HEK293 (cell line): ENCODE results near the gene EIF2B5.
A peak's percentile ranks its signal among the peaks of the same experiment; 100 is the strongest.

Experiments
- CTCF ChIA-PET: fragments of 350-600 bp; formaldehyde crosslinking; extraction: SDS; loops from one replicate; lab custom pipeline; 2021; ENCODE audit warnings: antibody characterized with exemption; lab: Yijun Ruan, JAX
- POLR2A ChIA-PET: fragments of 300-600 bp; formaldehyde crosslinking; extraction: SDS; loops from one replicate; lab custom pipeline; 2020; ENCODE audit warnings: antibody characterized with exemption, inconsistent platforms; lab: Yijun Ruan, JAX
- H3K27ac ChIP-seq: fragments of 200-500 bp; sonication (Bioruptor generic); 2 replicates; pipeline ENCODE4 v1.5.1; 2014; ENCODE audit warnings: low read depth, low read length, control low read depth, inconsistent platforms; ENCODE audit errors: extremely low read depth
- H3K36me3 ChIP-seq, 2 experiments: fragments of 200-500 bp in 1 of 2; sonication (Bioruptor generic) in 1 of 2; 1 replicate in 1 of 2; 2 replicates in 1 of 2; pipeline ENCODE4 v1.5.1; 2014 to 2017; ENCODE audit warnings: inconsistent platforms in 2 of 2, low read length in 2 of 2; ENCODE audit not compliant: control insufficient read depth in 2 of 2, insufficient read depth in 1 of 2
- H3K4me1 ChIP-seq: fragments of 200-500 bp; sonication (Bioruptor generic); 2 replicates; pipeline ENCODE4 v1.5.1; 2014; ENCODE audit warnings: mild to moderate bottlenecking, low read length, inconsistent platforms; ENCODE audit not compliant: control insufficient read depth, insufficient read depth
- H3K4me3 ChIP-seq: 2 replicates; pipeline ENCODE4 v1.5.1; 2011; ENCODE audit warnings: low read depth, mild to moderate bottlenecking, control low read depth, low read length, moderate library complexity
- H3K9me3 ChIP-seq: fragments of 200-500 bp; sonication (Bioruptor generic); 2 replicates; pipeline ENCODE4 v1.5.1; 2014; ENCODE audit warnings: low read depth, low read length, inconsistent platforms; ENCODE audit not compliant: control insufficient read depth, insufficient read depth
- BCL11B ChIP-seq: fragments of 450-650 bp; formaldehyde crosslinking; IDR thresholded peaks from 2 replicates; pipeline ENCODE4 v1.5.1; 2016; ENCODE audit warnings: low read depth, missing biosample characterization, missing genetic modification characterization
- BCL6B ChIP-seq: fragments of 450-650 bp; formaldehyde crosslinking; IDR thresholded peaks from 2 replicates; pipeline ENCODE4 v1.5.1; 2017; ENCODE audit warnings: missing biosample characterization, missing genetic modification characterization
- GLIS2 ChIP-seq: fragments of 450-650 bp; formaldehyde crosslinking; IDR thresholded peaks from 2 replicates; pipeline ENCODE4 v1.5.1; 2016; ENCODE audit warnings: missing biosample characterization, missing genetic modification characterization
- SETDB1 ChIP-seq: IDR thresholded peaks from one replicate; pipeline ENCODE4 v1.6.1; 2017; ENCODE audit warnings: mild to moderate bottlenecking, low read length, moderate library complexity, mixed read lengths; ENCODE audit not compliant: insufficient read length
- TCF7L2 ChIP-seq: IDR thresholded peaks from 2 replicates; pipeline ENCODE4 v1.6.1; 2011; ENCODE audit warnings: low read depth, mild to moderate bottlenecking, inconsistent platforms, low read length, moderate library complexity, borderline replicate concordance
- ZFP3 ChIP-seq: fragments of 450-650 bp; formaldehyde crosslinking; IDR thresholded peaks from 2 replicates; pipeline ENCODE4 v1.5.1; 2016; ENCODE audit warnings: low read depth, missing biosample characterization, missing genetic modification characterization
- ZNF148 ChIP-seq: fragments of 450-650 bp; formaldehyde crosslinking; IDR thresholded peaks from 2 replicates; pipeline ENCODE4 v1.5.0; 2017; ENCODE audit warnings: missing biosample characterization, missing genetic modification characterization, borderline replicate concordance
- ZNF169 ChIP-seq: fragments of 450-650 bp; formaldehyde crosslinking; IDR thresholded peaks from 2 replicates; pipeline ENCODE4 v1.5.1; 2016; ENCODE audit warnings: missing biosample characterization, missing genetic modification characterization
- ZNF175 ChIP-seq: fragments of 450-650 bp; formaldehyde crosslinking; IDR thresholded peaks from 2 replicates; pipeline ENCODE4 v1.5.1; 2016; ENCODE audit warnings: missing biosample characterization, missing genetic modification characterization
- ZNF335 ChIP-seq: fragments of 450-650 bp; formaldehyde crosslinking; conservative IDR thresholded peaks from 2 replicates; pipeline ENCODE4 v1.5.1; 2016; ENCODE audit warnings: missing biosample characterization, missing genetic modification characterization
- ZNF624 ChIP-seq: fragments of 450-650 bp; formaldehyde crosslinking; IDR thresholded peaks from 2 replicates; pipeline ENCODE4 v1.5.1; 2017; ENCODE audit warnings: missing biosample characterization, missing genetic modification characterization
- ZNF747 ChIP-seq: fragments of 450-650 bp; formaldehyde crosslinking; IDR thresholded peaks from 2 replicates; pipeline ENCODE4 v1.5.1; 2016; ENCODE audit warnings: missing biosample characterization, missing genetic modification characterization
- TF ChIP-seq, protein P1 (sequence below): fragments of 450-650 bp; formaldehyde crosslinking; conservative IDR thresholded peaks from 2 replicates; pipeline ENCODE4 v1.5.1; 2016; ENCODE audit warnings: low read depth, missing biosample characterization, missing genetic modification characterization

Gene EIF2B5

GRCh38 chr3:184085389-184085852 is 49.7 kb upstream of the EIF2B5 start (continued):
- TF ChIP-seq, protein P1, sequence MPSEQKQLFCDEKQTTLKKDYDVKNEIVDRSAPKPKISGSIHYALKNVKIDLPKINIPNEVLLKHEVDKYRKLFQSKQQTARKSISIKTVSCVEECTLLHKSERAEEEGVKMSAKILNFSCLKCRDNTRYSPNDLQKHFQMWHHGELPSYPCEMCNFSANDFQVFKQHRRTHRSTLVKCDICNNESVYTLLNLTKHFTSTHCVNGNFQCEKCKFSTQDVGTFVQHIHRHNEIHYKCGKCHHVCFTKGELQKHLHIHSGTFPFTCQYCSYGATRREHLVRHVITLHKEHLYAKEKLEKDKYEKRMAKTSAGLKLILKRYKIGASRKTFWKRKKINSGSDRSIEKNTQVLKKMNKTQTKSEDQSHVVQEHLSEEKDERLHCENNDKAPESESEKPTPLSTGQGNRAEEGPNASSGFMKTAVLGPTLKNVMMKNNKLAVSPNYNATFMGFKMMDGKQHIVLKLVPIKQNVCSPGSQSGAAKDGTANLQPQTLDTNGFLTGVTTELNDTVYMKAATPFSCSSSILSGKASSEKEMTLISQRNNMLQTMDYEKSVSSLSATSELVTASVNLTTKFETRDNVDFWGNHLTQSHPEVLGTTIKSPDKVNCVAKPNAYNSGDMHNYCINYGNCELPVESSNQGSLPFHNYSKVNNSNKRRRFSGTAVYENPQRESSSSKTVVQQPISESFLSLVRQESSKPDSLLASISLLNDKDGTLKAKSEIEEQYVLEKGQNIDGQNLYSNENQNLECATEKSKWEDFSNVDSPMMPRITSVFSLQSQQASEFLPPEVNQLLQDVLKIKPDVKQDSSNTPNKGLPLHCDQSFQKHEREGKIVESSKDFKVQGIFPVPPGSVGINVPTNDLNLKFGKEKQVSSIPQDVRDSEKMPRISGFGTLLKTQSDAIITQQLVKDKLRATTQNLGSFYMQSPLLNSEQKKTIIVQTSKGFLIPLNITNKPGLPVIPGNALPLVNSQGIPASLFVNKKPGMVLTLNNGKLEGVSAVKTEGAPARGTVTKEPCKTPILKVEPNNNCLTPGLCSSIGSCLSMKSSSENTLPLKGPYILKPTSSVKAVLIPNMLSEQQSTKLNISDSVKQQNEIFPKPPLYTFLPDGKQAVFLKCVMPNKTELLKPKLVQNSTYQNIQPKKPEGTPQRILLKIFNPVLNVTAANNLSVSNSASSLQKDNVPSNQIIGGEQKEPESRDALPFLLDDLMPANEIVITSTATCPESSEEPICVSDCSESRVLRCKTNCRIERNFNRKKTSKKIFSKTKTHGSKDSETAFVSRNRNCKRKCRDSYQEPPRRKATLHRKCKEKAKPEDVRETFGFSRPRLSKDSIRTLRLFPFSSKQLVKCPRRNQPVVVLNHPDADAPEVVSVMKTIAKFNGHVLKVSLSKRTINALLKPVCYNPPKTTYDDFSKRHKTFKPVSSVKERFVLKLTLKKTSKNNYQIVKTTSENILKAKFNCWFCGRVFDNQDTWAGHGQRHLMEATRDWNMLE (tag by site-specific recombination), result peak; percentile 48; the same call in 1 of the 2 replicates
- TF ChIP-seq, all 188 proteins: peak for 7

DNA sequence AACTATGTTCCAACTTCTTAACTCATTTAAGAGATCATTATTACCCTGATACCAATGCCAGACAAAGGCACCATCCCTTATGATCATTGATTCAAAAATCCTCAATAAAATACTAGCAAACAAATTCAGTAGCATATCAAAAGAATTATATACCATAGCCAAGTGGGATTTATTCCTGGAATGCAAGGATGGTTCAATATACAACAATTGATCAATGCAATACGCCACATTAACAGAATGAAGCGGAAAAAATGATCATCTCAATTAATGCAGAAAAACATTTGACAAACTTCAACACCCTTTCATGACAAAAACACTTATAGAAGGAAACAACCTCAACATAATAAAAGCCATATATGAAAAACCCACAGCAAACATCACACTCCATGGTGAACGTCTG is 43.0 kb upstream of the EIF2B5 start:
- CTCF ChIA-PET, result no interaction called here
- Histone ChIP-seq H3K27ac (no peak overlapping the region), H3K36me3 (no peaks in the 10 kb centered on the region), H3K4me3 (no peak overlapping the region), H3K9me3 (no peaks in the 10 kb centered on the region), H3K4me1 (no peaks in the 10 kb centered on the region)
- no peak for TF ChIP-seq TCF7L2
- no peak for TF ChIP-seq ZNF624
- peak; percentile 55 for TF ChIP-seq SETDB1
- POLR2A ChIA-PET, result no interaction called here

DNA sequence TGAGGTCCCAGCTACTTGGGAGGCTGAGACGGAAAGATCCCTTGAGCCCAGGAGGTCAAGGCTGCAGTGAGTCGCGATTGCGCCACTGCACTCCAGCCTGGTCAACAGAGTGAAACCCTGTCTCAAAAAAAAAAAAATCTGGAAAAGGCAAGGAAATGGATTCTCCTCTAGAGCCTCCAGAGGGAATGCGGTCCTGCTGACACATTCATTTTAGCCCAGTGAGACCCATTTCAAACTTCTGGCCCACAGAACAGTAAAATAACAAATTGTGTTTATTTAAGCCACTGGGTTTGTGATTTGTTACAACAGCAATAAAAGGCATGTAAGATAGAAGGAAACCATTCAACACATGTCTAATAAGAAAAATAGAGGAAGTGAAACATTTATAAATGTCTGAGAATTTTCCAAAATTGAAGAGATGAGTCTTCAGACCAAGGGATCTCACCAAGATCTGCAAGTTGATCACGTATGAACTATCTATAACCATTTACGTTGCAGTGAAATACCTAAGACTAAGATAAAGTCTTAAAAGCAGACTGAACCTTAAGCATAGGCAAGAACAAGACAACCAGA is 38.3 kb upstream of the EIF2B5 start, which contains the start of gene HTR3E:
TSS of gene HTR3E (plus strand) at position 254 of the 573 bp plus-strand sequence. CDS start 466 bp downstream, outside the sequence.
- CTCF ChIA-PET, result no interaction called here
- no peaks in the 10 kb centered on the region for H3K36me3 ChIP-seq
- H3K4me3 ChIP-seq, result no peak within 1 kb of the TSS
- POLR2A ChIA-PET, result no interaction called here
- no peaks in the 10 kb centered on the region for H3K4me1 ChIP-seq
- H3K9me3 ChIP-seq, result no peaks in the 10 kb centered on the region
- TF ChIP-seq ZNF169 (tag by site-specific recombination), result no peak
- no peak for TF ChIP-seq ZNF747 (tag by site-specific recombination)
- no peak for TF ChIP-seq ZNF335
- no peak for TF ChIP-seq ZNF148 (tag by site-specific recombination)
- no peak for TF ChIP-seq ZFP3 (tag by site-specific recombination)
- TF ChIP-seq BCL11B, result no peak
- no peak for TF ChIP-seq GLIS2 (tag by site-specific recombination)
- TF ChIP-seq, protein P1 (tag by site-specific recombination), result no peak
- no peak for TF ChIP-seq BCL6B (tag by site-specific recombination)
- TF ChIP-seq ZNF175 (tag by site-specific recombination), result no peak
- no peak within 1 kb of the TSS for H3K27ac ChIP-seq
